GM12892 (cell line): ENCODE measurements around the gene TMC8.

Experiments used
- DNase-seq: peaks from one replicate; pipeline ENCODE4 v3.0.0; 2011; ENCODE audit not compliant: insufficient read length
- FAIRE-seq: peaks from 2 replicates; lab custom pipeline; 2011; peaks lifted over from hg19 to GRCh38; lab: Jason Lieb, UNC
- POLR2A ChIP-seq: IDR thresholded peaks from 2 replicates; pipeline ENCODE4 v1.6.1; 2011; ENCODE audit warnings: low read depth, low read length, control low read depth
- POLR2AphosphoS5 ChIP-seq: IDR thresholded peaks from 2 replicates; pipeline ENCODE4 v1.6.1; 2011; ENCODE audit warnings: low read depth, low read length, control low read depth
- TAF1 ChIP-seq: IDR thresholded peaks from 2 replicates; pipeline ENCODE4 v1.6.1; 2011; ENCODE audit warnings: low read depth, mild to moderate bottlenecking, control low read depth, low read length, borderline replicate concordance

TMC8 gene

DNA sequence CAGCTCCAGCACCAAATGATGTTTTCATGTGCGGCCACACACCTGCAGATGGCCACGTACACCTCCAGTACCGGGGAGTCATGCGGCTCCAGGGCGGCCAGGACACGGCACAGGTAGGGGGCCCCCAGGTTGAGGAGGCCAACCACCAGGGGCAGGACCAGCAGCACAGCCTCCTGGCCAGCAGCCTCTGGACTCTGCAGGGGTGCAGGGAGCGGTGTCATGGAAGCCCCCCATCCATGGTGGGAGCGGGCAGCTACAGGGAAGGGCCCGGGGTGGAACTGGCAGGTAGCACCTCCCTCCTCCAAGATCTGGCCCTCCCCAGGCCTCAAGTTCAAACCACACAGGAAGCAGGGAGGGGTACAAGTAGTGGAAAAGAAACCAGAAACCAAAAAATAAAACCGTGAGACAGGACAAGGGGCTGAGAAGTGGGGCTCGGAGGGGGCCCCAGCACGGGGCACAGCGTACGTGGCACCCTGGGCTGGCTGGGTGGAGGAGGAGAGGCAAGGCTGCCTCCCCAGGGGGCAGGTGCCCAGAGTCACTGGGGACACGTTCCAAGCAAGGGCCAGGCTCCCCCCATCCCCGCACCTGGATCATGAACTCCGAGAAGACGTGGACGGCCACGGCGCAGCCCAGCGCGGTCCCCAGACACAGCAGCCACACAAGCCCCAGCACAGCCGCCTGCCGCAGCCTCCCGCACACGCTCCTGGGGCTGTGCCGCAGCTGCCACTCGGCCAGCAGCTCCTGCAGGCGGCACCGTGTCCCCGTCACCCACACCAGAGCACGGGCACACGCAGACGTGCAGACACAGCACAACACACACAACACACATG is 9.4 kb upstream of the TMC8 start:
- FAIRE-seq (peak; percentile 46), DNase-seq (no peak)

DNA sequence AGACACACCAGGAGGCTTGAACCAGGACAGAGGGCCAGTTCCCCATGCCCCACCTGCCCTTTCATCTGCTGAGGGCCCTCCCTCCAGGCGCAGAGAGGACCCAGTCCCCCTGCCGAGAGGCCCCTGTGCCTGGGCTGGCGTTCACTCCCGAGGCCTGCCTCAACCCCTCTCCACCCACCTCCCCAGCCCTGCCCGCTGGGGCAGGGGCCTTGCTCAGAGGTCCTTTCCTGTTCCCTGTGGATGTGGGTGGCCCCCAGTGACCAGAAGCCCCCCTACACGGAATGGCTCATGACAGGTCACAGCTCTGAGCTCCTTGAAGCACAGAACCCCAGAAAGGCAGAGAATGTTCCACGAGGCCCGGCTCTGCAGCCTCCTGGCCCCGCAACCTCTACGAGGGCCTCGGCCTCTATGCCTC is 8.8 kb upstream of the TMC8 start:
- DNase-seq: no peak
- TF ChIP-seq POLR2A (no peak), POLR2AphosphoS5 (0 out of 2 replicates have a peak, but pooled peaks have one; percentile 5)
- peak; percentile 30 for FAIRE-seq

More for the DNA sequence above, 9.4 kb upstream of the TMC8 start:
- no peak for TF ChIP-seq POLR2A
- TF ChIP-seq POLR2AphosphoS5: 0 out of 2 replicates have a peak, but pooled peaks have one; percentile 16
- no peak for TF ChIP-seq TAF1

DNA sequence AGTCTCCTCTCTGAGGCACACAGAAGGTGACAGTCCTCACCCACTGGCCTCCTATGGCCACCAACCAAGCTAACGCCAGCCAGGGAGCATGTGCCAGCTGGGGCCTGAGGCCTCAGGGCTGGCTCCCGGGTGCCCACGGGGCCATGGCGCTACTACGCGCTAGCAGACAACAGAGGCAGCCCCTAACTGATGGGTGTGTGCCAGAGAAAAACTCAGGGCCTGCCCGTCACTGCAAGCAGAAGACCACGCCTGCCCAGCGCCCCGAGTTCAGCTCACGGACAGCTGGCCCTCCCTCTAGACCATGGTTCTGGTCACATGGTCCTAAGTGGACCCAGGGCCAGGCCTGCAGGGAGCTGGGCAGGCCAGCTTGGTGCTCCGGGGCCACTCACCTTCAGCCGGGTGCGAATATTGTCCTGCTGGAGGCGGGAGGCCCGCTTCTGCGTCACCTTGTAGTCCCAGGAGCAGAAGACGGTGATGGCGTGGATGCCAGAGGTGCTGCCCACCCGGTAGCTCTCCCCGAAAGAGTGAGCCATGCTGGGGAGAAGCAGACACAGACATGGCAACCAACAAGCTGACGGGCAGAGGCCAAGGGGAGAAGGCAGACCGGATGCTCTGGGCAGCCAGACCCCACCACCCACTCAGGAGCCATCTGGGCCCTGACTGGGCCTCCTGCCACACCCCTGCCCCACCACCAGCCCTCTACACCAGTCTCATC is 8.2 kb upstream of the TMC8 start:
- no peak for TF ChIP-seq TAF1
- TF ChIP-seq POLR2A: no peak
- TF ChIP-seq POLR2AphosphoS5: no peak
- FAIRE-seq (no peak), DNase-seq (no peak)

DNA sequence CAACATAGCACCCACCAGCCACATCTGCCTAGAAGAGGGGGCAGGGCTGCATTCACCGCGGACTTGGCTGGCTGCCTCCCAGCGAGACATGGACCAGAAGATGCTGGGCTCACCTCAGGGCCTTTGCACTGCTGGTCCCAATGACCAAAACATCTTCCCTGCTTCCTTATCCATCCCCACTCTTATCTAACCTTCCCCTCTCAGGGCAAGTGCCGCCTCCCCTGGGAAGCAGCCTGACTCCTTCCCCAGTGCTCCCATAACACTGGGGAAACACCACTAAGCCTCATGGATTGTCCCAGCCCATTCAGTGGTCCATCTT is 7.7 kb upstream of the TMC8 start:
- TF ChIP-seq POLR2A (no peak), TAF1 (no peak), POLR2AphosphoS5 (no peak)
- DNase-seq (no peak), FAIRE-seq (no peak)

DNA sequence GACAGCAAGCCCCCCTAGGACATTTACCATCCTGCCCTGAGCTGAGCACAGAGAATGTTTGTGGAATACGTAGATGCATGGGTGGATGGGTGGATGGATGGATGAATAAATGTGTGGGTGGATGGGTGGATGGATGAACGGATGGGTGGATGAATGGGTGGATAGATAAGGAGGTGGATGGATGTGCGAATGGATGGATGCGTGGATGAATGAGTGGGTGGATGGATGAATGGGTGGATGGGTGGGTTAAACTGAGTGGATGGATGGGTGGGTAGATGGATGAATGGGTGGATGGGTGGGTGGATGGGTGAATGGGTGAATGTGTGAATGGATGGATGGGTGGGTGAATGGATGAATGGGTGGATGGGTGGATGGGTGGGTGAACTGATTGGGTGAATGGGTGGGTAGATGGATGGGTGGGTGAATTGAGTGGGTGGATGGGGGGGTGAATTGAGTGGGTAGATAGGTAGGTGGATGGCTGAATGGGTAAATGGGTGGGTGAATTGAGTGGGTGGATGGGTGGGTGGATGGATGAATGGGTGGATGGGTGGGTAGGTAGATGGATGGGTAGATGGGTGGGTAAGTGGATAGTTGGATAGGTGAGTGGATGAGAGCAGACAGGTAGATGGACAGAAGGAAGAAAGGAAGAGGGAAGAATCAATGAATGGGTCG is 7.2 kb upstream of the TMC8 start:
- no peak for TF ChIP-seq POLR2A
- TF ChIP-seq TAF1: no peak
- TF ChIP-seq POLR2AphosphoS5: no peak
- FAIRE-seq (no peak), DNase-seq (no peak)

DNA sequence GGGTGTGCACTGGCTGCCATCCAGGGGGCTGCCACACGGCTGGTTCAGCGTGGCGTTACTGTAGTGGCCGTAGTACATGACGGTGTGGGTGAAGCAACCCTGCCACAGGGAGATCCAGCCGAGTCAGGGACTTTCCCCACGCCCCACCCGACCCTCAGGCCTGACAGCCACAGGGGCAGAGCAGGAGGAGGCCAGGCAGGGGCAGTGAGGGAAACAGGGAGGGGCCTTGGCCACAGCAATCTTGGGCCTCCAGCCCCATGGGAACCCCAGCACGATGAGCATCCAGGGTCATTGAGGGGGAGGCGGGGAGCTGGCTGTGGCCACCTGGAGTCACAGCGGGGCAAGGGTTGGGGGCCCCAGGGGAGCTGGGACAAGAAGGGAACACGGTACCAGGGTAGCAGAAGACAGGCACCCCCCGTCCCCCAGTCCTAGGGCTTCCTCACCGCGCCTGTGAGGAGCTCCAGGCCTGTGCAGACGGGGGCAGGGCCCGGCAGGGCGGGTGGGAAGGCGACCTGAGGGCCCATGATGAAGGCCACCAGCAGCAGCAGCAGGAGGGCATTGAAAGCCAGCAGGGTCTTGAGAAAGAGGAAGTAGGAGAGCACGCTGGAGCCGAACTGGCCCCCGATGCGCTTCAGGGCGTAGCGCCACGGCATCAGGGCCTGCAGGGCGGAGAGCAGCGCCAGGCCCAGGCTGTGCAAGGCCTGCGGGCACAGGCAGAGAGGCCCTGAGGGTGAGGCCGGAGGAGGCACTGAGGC is 6.3 kb upstream of the TMC8 start:
- DNase-seq (peak; percentile 84), FAIRE-seq (peak; percentile 93)
- TF ChIP-seq TAF1 (no peak), POLR2AphosphoS5 (0 out of 2 replicates have a peak, but pooled peaks have one; percentile 16), POLR2A (peak; percentile 48; the same call in 1 of the 2 replicates)

DNA sequence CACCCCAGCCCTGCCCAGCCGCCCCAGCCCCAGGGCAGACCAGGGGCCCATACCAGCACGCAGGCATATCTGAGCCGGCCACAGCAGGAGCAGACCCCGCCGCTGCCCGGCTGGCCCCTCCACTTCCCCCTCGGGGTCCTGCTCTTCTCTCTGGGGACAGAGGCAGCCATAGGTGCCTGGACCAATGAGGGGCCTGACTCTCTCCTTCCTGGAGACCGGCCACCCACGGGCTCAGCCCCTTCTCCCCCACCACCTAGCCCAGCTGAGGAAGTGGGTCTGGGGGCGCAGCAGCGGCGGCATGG is 5.8 kb upstream of the TMC8 start:
- FAIRE-seq (no peak), DNase-seq (no peak)
- TF ChIP-seq POLR2A: no peak
- 0 out of 2 replicates have a peak, but pooled peaks have one; percentile 11 for TF ChIP-seq POLR2AphosphoS5

DNA sequence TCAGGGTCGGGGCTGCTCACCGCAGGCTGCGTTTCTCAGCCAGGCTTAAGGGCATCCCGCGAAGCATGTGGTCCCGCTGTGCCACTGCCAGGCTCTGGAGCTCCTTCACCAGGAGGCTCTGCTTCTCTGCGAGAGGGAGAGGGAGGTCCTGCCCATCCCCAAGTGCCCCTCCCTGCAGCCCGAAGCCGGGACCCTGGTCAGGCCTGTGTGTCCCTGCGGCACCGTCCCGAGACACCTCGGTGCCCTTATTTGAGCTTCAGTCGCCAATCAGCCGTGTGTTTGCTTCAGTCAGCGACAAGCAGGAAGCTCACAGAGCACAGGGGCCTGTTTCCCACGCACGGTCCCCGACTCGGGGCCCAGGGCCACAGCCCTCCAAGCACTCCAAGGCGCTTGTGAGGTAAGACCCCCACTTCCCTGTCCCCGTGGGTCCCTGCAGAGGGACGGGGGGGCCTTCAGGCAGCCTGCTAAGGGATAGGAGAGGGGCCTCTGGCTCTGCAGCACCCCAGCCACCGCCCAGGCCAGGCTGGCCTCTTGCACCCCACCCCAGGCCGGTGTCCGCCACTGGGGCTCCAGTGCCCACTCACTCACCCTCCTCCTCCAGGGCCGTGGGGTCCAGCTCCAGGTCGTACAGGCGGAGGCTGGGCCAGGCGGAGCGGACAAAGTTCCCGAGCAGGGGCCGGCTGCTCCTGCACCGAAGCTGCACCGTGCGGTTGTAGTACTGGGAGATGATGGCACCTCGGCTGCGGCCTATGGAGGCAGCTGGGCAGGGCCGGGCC is 5.2 kb upstream of the TMC8 start:
- DNase-seq: no peak
- FAIRE-seq: no peak

DNA sequence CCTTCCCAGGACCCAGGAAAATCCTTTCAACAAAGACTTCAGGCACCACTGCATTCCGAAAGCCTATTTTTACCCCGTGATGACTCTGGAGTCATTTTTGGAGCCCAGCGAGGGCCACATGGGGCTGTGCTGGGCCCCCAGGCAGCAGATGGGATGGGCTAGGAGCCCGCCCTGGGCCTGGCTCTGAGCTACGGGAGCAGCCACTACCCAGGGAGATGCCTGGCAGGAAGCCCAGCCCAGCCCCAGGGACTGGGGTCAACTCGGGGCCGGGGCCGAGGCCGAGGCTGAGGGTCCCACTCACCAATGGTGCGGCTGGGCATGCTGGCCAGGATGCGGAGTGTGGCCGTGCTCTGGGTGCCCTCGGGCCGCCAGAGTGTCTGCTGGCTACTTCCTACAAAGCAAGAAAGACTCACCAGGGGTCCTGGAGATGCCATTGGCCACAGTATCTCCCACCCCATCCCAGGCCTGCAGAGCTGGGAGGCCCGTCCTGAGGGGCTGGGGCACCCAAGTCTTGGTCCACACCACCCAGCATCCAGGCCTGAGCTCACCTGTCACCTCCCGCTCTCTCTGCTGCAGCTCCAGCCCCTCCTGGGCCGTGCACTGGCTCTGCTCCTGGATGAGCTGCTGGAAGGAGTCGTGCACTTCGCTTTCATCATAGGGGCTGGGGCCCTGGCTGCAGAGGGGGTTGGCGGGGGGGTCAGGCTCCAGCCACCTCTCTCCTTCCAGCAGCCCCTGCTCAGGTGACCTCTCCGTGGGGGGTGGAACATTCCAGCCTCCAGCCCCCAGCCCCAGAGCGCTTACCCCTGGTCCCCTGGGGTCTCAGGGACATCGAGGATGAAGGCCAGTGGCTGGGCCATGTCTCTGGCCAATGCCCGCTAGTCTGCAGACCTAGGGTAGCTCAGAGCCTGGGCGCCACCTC is 4.3 kb upstream of the TMC8 start:
- no peak for DNase-seq
- TF ChIP-seq POLR2A (no peak), POLR2AphosphoS5 (no peak), TAF1 (no peak)
- FAIRE-seq: no peak

More for the DNA sequence above, 5.2 kb upstream of the TMC8 start:
- TF ChIP-seq POLR2AphosphoS5: 0 out of 2 replicates have a peak, but pooled peaks have one; percentile 26
- no peak; the same call in 1 of the 2 replicates for TF ChIP-seq POLR2A

DNA sequence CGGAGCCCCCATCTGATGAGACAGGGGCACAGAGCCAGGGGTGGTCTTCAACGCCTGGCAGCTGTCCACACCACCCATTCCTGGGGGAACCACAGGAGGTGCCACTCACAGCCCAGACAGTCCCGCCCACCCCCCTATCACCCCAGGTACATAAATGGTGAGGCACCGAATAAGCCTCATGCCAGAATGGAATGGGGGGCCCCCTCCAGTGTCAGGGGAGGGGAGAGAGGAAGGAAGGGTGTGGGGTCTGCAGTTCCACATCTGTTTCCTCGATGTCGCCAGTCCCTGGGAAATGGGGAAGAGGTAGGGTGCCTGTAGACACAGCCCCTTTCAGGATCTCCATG is 3.7 kb upstream of the TMC8 start:
- DNase-seq (no peak), FAIRE-seq (no peak)
- no peak for TF ChIP-seq POLR2AphosphoS5
- no peak for TF ChIP-seq POLR2A
- no peak for TF ChIP-seq TAF1
